GM12878 (cell line): ENCODE data around the gene CYTH3. TPM values are rescaled to one million over a fixed set of nuclear protein-coding genes. Genes with fewer than 3 reads are reported as not detected.

ENCODE experiments used
- ATAC-seq: fragments of 200-7000 bp; cut with Tn5 transposase; 3 replicates; pipeline ENCODE4 v1.9.1; 2020; ENCODE audit warnings: mild to moderate bottlenecking, moderate library complexity
- BruUV-seq: library from RNA; stranded (reverse); fragments of 400-500 nt; replicated peaks from 2 replicates; lab custom pipeline; 2021; lab: Mats Ljungman, UMichigan
- CTCF ChIA-PET: fragments of 300-600 bp; sonication (Branson Sonifier 250); formaldehyde crosslinking; extraction: SDS; loops from one replicate; lab custom pipeline; 2021; ENCODE audit warnings: inconsistent platforms; lab: Yijun Ruan, JAX
- POLR2A ChIA-PET: fragments of 350-600 bp; formaldehyde crosslinking; extraction: SDS; loops from one replicate; lab custom pipeline; 2021; ENCODE audit warnings: inconsistent platforms; lab: Charles Lee
- RAD21 ChIA-PET: fragments of 300-600 bp; sonication (Branson Sonifier 250); formaldehyde crosslinking; loops from one replicate; lab custom pipeline; 2023; ENCODE audit warnings: antibody characterized with exemption; ENCODE audit not compliant: unreplicated experiment; lab: Charles Lee
- SMC1A ChIA-PET: fragments of 300-600 bp; sonication (Branson Sonifier 250); formaldehyde crosslinking; loops from one replicate; lab custom pipeline; 2023; ENCODE audit not compliant: unreplicated experiment, uncharacterized antibody; lab: Charles Lee
- DNase-seq: peaks from one replicate; pipeline ENCODE4 v3.0.0-alpha.2; 2011; ENCODE audit warnings: low read depth, low spot score
- FAIRE-seq: peaks from 3 replicates; lab custom pipeline; 2011; peaks lifted over from hg19 to GRCh38; lab: Jason Lieb, UNC
- H2AFZ ChIP-seq: 2 replicates; pipeline ENCODE4 v1.6.0; 2011; ENCODE audit warnings: low read depth, low read length, control low read depth; ENCODE audit not compliant: control insufficient read depth
- H3K27ac ChIP-seq: 2 replicates; pipeline ENCODE4 v1.5.1; 2011; ENCODE audit warnings: control low read depth; ENCODE audit not compliant: control insufficient read depth, insufficient read depth
- H3K27me3 ChIP-seq, 2 experiments: replicated peaks in 1 of 2; 2 replicates each; pipeline versions ENCODE4 v1.6.0 to v1.6.1; 2011; ENCODE audit warnings: low read length in 1 of 2; ENCODE audit not compliant: control insufficient read depth in 2 of 2, insufficient read depth in 2 of 2
- H3K36me3 ChIP-seq, 2 experiments: 2 replicates each; pipeline ENCODE4 v1.5.1; 2011; ENCODE audit warnings: low read length in 1 of 2; ENCODE audit not compliant: control insufficient read depth in 2 of 2, insufficient read depth in 2 of 2
- H3K4me1 ChIP-seq: 2 replicates; pipeline ENCODE4 v1.6.1; 2011; ENCODE audit warnings: mild to moderate bottlenecking, low read length, moderate library complexity, mixed read lengths; ENCODE audit not compliant: control insufficient read depth, insufficient read depth
- H3K4me2 ChIP-seq: 2 replicates; pipeline ENCODE4 v1.6.0; 2011; ENCODE audit warnings: control low read depth; ENCODE audit not compliant: control insufficient read depth, insufficient read depth
- H3K4me3 ChIP-seq: fragments of 200-600 bp; sonication (generic); 2 replicates; pipeline ENCODE4 v1.5.1; 2016
- H3K79me2 ChIP-seq: 2 replicates; pipeline ENCODE4 v1.6.0; 2011; ENCODE audit warnings: low read length; ENCODE audit not compliant: control insufficient read depth, insufficient read depth
- H3K9ac ChIP-seq: 2 replicates; pipeline ENCODE4 v1.8.0; 2011; ENCODE audit warnings: low read length, control low read depth, mixed read lengths; ENCODE audit not compliant: control insufficient read depth, insufficient read depth
- H3K9me3 ChIP-seq: replicated peaks from 3 replicates; pipeline ENCODE4 v1.5.1; 2011; ENCODE audit warnings: mild to moderate bottlenecking, low read length; ENCODE audit not compliant: control insufficient read depth, insufficient read depth
- H4K20me1 ChIP-seq: 2 replicates; pipeline ENCODE4 v1.6.0; 2011; ENCODE audit not compliant: control insufficient read depth, insufficient read depth
- EED ChIP-seq: sonication (generic); IDR thresholded peaks from 2 replicates; pipeline ENCODE4 v1.6.1; 2016; ENCODE audit warnings: antibody characterized with exemption, low read depth
- YY1 ChIP-seq: IDR thresholded peaks from 2 replicates; pipeline ENCODE4 v1.6.1; 2011; ENCODE audit warnings: low read depth, mild to moderate bottlenecking, low read length
- WGBS: methylation state at CpG from one replicate; pipeline ENCODE4 v1.1.6; 2016; ENCODE audit warnings: low lambda C conversion rate; ENCODE audit not compliant: insufficient replicate concordance, insufficient coverage; ENCODE audit errors: missing lambda C conversion rate; 5-methylcytosine and 5-hydroxymethylcytosine counted together
- in situ Hi-C: fragments of 300-500 bp; cut with MboI; formaldehyde crosslinking; loops from 9 replicates; pipeline ENCODE4 v1.14.3; 2018; ENCODE audit warnings: mixed read lengths
- intact Hi-C: fragments of 100-400 bp; cut with micrococcal nuclease; formaldehyde crosslinking; loops from one replicate; pipeline ENCODE4 v1.14.2; 2022; ENCODE audit not compliant: unreplicated experiment
- polyA plus RNA-seq, 11 experiments: library from polyadenylated mRNA; depleted of rRNA in 4 of 11; unstranded in 6 of 11; stranded (reverse) in 5 of 11; fragments of >200 nt; fragmentation: Nextera tagmentation in 4 of 11; fragmentation: Illumina TruSeq in 1 of 11; extraction: Ambion mirVana in 4 of 11; extraction: Trizol in 1 of 11; gene quantifications; 1 replicate in 1 of 11; 2 replicates in 10 of 11; pipeline versions ENCODE4 v1.2.1 to v1.2.3, GENCODE V29; 2011 to 2016; ENCODE audit warnings: inconsistent platforms in 2 of 11, missing spikeins in 2 of 11, low read depth in 1 of 11
- total RNA-seq, 4 experiments: library from RNA; depleted of rRNA in 3 of 4; stranded (reverse); fragments of >200 nt in 3 of 4; fragmentation: Illumina TruSeq in 1 of 4; extraction: Trizol in 1 of 4; gene quantifications; 2 replicates each; pipeline versions ENCODE4 v1.2.1 to v1.2.3, GENCODE V29; 2013 to 2021
- TF ChIP-seq, protein P1 (sequence below): fragments of 450-650 bp; formaldehyde crosslinking; IDR thresholded peaks from 2 replicates; pipeline ENCODE4 v1.4.0; 2022; ENCODE audit warnings: mild to moderate bottlenecking, moderate library complexity

Gene CYTH3
- total and polyA plus RNA-seq, 10 of the 15 experiments (the other 5 are each of a cell fraction or from before 2014, with no cell fraction given): 0.45 to 28.2 (median 15.7) TPM

DNA sequence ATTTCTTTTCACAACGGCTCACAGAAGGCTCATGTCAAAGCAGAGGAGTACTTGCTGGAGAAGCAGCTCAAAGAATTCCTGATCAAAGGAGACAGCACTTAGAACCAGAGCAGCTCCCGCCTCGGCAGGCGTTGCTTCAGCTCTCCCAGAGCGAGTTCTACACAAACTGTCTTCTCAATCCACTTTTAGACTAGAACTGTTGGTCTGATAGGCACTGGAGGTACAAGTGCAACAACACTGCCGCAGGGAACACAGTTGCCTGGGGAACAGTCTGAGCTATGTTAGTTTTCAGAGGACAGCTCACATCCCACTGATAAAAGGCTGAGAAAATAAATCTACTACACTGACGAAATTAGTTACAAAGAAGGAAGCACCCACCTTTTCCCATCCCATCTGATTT lies 35.4 kb downstream of the CYTH3 start:
- WGBS: 90% methylated on average over 7 of the region's 7 CpGs
- ChIA-PET SMC1A (interaction anchor here (0.9 to 3.4 kb wide), 6 partner anchors 10 to 32 kb away, joined by 3 to 11 read pairs (median 3); no protein-coding TSS in a partner anchor), CTCF (interaction anchor here (5.3 kb wide), 1 partner anchor 33 kb away, joined by 18 read pairs; no protein-coding TSS in a partner anchor), RAD21 (interaction anchor here (0.5 to 1.8 kb wide), 3 partner anchors 10 to 61 kb away, joined by 3 to 5 read pairs (median 4); no protein-coding TSS in a partner anchor), POLR2A (no interaction called here)
- no peak overlapping the region for H3K4me2 ChIP-seq
- no peaks in the 10 kb centered on the region for H3K9me3 ChIP-seq
- TF ChIP-seq EED: no peak
- TF ChIP-seq, protein P1, sequence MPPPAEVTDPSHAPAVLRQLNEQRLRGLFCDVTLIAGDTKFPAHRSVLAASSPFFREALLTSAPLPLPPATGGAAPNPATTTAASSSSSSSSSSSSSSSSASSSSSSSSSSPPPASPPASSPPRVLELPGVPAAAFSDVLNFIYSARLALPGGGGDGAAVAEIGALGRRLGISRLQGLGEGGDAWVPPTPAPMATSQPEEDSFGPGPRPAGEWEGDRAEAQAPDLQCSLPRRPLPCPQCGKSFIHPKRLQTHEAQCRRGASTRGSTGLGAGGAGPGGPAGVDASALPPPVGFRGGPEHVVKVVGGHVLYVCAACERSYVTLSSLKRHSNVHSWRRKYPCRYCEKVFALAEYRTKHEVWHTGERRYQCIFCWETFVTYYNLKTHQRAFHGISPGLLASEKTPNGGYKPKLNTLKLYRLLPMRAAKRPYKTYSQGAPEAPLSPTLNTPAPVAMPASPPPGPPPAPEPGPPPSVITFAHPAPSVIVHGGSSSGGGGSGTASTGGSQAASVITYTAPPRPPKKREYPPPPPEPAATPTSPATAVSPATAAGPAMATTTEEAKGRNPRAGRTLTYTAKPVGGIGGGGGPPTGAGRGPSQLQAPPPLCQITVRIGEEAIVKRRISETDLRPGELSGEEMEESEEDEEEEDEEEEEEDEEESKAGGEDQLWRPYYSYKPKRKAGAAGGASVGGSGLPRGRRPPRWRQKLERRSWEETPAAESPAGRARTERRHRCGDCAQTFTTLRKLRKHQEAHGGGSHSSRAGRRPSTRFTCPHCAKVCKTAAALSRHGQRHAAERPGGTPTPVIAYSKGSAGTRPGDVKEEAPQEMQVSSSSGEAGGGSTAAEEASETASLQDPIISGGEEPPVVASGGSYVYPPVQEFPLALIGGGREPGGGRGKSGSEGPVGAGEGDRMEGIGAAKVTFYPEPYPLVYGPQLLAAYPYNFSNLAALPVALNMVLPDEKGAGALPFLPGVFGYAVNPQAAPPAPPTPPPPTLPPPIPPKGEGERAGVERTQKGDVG (CRISPR knock-in tag): no peak
- TF ChIP-seq YY1: no peak
- no peaks in the 10 kb centered on the region for H3K27me3 ChIP-seq
- no peaks in the 10 kb centered on the region for H4K20me1 ChIP-seq
- in situ Hi-C loops: no loop called here
- H3K36me3 ChIP-seq: no peaks in the 10 kb centered on the region; a peak in 1 of 4 replicates
- H2AFZ ChIP-seq: no peak overlapping the region
- DNase-seq (no peak), ATAC-seq (no peak), FAIRE-seq (no peak)
- H3K79me2 ChIP-seq: peaks cover 42% of the 10 kb centered on the region
- no peak overlapping the region for H3K4me3 ChIP-seq
- no peak overlapping the region for H3K27ac ChIP-seq
- no peak overlapping the region for H3K9ac ChIP-seq
- BruUV-seq: no TSS peak
- H3K4me1 ChIP-seq: peaks cover 7% of the 10 kb centered on the region; the same call in 1 of the 2 replicates
- intact Hi-C loops: no loop called here
